Loucy (cell line): ENCODE data around the gene FKBP3.

Experiments
- H2AFZ ChIP-seq: fragments of 200-600 bp; sonication (generic); 2 replicates; pipeline ENCODE4 v1.6.0; 2016; ENCODE audit warnings: antibody characterized with exemption, mild to moderate bottlenecking, low read length, moderate library complexity
- H3F3A ChIP-seq: fragments of 200-600 bp; 2 replicates; pipeline ENCODE4 v1.6.0; 2016; ENCODE audit warnings: antibody characterized with exemption, low read depth, mild to moderate bottlenecking
- H3K27me3 ChIP-seq: fragments of 200-600 bp; sonication (generic); 2 replicates; pipeline ENCODE4 v1.6.1; 2014; ENCODE audit warnings: low read length, mild to moderate bottlenecking; ENCODE audit not compliant: insufficient read depth, poor library complexity, severe bottlenecking
- H3K36me3 ChIP-seq: fragments of 200-600 bp; sonication (generic); 2 replicates; pipeline ENCODE4 v1.6.1; 2016; ENCODE audit warnings: low read length; ENCODE audit not compliant: insufficient read depth
- H3K4me1 ChIP-seq: fragments of 200-600 bp; sonication (generic); 2 replicates; pipeline ENCODE4 v1.5.1; 2014; ENCODE audit warnings: low read length, mild to moderate bottlenecking; ENCODE audit not compliant: insufficient read depth, poor library complexity, severe bottlenecking
- H3K4me2 ChIP-seq: fragments of 200-600 bp; sonication (generic); 2 replicates; pipeline ENCODE4 v1.6.0; 2014; ENCODE audit warnings: antibody characterized with exemption, low read length, low read depth, mild to moderate bottlenecking; ENCODE audit not compliant: poor library complexity, severe bottlenecking
- H3K4me3 ChIP-seq: fragments of 200-600 bp; sonication (generic); 2 replicates; pipeline ENCODE4 v1.5.1; 2014; ENCODE audit warnings: low read length, mild to moderate bottlenecking, mixed read lengths; ENCODE audit not compliant: poor library complexity, severe bottlenecking
- H3K79me2 ChIP-seq: fragments of 200-600 bp; sonication (generic); 2 replicates; pipeline ENCODE4 v1.6.1; 2014; ENCODE audit warnings: low read length; ENCODE audit not compliant: insufficient read depth
- H3K9ac ChIP-seq: fragments of 200-600 bp; sonication (generic); 2 replicates; pipeline ENCODE4 v1.6.0; 2014; ENCODE audit warnings: mild to moderate bottlenecking, low read depth, low read length, moderate library complexity; ENCODE audit not compliant: poor library complexity, severe bottlenecking
- H3K9me2 ChIP-seq: fragments of 200-600 bp; sonication (generic); replicated peaks from 2 replicates; pipeline ENCODE4 v1.6.1; 2016; ENCODE audit warnings: low read depth, low read length, mixed read lengths
- H3K9me3 ChIP-seq: fragments of 200-600 bp; sonication (generic); 2 replicates; pipeline ENCODE4 v1.6.1; 2014; ENCODE audit warnings: mild to moderate bottlenecking, antibody characterized with exemption, low read length, low read depth; ENCODE audit not compliant: insufficient read depth
- H4K20me1 ChIP-seq: fragments of 200-600 bp; sonication (generic); 2 replicates; pipeline ENCODE4 v1.6.0; 2014; ENCODE audit warnings: antibody characterized with exemption, low read length, mild to moderate bottlenecking; ENCODE audit not compliant: insufficient read depth, poor library complexity, severe bottlenecking
- EZH2phosphoT487 ChIP-seq: fragments of 200-600 bp; IDR thresholded peaks from 2 replicates; pipeline ENCODE4 v1.6.1; 2018; ENCODE audit warnings: antibody characterized with exemption, mild to moderate bottlenecking, moderate library complexity, borderline replicate concordance
- TF ChIP-seq, protein P1 (sequence below): fragments of 200-600 bp; sonication (generic); conservative IDR thresholded peaks from 2 replicates; pipeline ENCODE4 v1.5.1; 2014; ENCODE audit warnings: mild to moderate bottlenecking, antibody characterized with exemption, low read length

FKBP3 gene

DNA sequence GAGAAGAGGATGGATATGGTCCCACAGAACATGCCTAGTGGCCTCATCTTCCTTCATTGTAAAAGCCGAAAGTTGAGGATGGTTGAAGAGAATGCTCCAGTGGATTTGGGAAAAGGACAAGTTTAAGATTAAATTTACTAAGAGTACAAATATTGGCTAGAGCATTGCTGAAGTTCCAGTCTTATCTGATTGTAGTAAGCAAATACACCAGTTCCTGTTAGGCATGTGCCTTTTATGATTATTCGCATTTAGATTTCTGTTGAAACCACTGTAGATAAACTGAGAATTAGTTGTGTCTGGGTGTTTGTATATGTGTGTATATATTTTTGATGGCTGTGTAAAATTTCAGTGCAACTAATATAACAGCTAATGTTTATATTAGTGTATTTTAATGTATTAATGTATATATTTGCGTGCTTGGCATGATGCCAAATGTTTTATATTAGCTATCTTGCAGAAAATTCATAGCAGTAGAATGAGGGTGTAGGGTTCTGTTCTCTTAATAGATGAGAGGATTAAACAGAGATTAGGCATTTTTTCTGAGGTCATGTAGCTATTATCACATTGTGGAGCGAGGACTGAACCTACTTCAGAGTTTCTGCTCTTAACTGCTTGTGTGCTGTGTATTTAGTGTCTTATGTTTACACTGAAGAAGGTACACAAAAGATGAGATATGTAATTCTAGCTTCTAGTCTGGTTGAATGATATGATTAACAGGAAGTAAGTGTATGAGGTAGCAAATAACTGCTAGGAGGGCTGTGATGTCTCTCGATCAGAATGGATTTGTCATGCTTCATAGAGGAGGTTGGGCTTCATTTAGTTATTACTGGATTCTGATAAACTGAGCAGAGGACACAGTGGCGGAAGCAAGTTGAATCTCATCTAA is 21.1 kb downstream of the FKBP3 start:
- no peaks in the 10 kb centered on the region for H3K4me1 ChIP-seq
- H3K9me3 ChIP-seq = no peaks in the 10 kb centered on the region
- H3K4me3 ChIP-seq = no peak overlapping the region
- H3K79me2 ChIP-seq = no peaks in the 10 kb centered on the region
- no peak overlapping the region for H2AFZ ChIP-seq
- H3K27me3 ChIP-seq = no peaks in the 10 kb centered on the region
- no peaks in the 10 kb centered on the region for H4K20me1 ChIP-seq
- H3F3A ChIP-seq = no peaks in the 10 kb centered on the region
- H3K4me2 ChIP-seq = no peak overlapping the region
- no peaks in the 10 kb centered on the region for H3K9me2 ChIP-seq
- TF ChIP-seq EZH2phosphoT487 = no peak
- TF ChIP-seq, protein P1, sequence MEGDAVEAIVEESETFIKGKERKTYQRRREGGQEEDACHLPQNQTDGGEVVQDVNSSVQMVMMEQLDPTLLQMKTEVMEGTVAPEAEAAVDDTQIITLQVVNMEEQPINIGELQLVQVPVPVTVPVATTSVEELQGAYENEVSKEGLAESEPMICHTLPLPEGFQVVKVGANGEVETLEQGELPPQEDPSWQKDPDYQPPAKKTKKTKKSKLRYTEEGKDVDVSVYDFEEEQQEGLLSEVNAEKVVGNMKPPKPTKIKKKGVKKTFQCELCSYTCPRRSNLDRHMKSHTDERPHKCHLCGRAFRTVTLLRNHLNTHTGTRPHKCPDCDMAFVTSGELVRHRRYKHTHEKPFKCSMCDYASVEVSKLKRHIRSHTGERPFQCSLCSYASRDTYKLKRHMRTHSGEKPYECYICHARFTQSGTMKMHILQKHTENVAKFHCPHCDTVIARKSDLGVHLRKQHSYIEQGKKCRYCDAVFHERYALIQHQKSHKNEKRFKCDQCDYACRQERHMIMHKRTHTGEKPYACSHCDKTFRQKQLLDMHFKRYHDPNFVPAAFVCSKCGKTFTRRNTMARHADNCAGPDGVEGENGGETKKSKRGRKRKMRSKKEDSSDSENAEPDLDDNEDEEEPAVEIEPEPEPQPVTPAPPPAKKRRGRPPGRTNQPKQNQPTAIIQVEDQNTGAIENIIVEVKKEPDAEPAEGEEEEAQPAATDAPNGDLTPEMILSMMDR = no peak
- H3K36me3 ChIP-seq = peaks cover 91% of the 10 kb centered on the region
- H3K9ac ChIP-seq = no peak overlapping the region

DNA sequence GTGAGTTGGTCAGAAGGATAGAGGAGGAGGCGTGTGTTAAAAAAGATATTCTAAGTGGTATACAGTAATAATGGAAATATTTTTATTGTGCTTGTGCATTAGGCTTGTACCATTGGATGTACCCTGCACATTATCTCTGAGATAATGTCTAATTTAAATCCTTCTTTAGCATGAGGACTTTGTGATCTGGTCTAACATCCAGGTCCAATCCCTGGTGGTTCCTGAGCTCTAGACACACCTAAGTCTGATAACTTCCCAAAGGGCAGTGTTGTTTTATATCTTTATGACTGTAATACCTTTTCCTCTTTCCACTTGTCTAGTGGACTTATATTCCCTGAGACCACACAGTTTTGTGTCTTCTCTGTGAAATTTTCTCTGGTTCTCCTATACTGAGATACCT is 29.7 kb downstream of the FKBP3 start:
- Histone ChIP-seq H2AFZ (no peak overlapping the region), H3K9me3 (no peaks in the 10 kb centered on the region), H3K4me1 (no peaks in the 10 kb centered on the region), H3K36me3 (peaks cover 90% of the 10 kb centered on the region; the same call in 1 of the 2 replicates), H3K4me3 (no peak overlapping the region), H3K9ac (no peak overlapping the region), H3K27me3 (no peaks in the 10 kb centered on the region), H3K4me2 (no peak overlapping the region), H4K20me1 (peaks cover 3% of the 10 kb centered on the region), H3K9me2 (no peaks in the 10 kb centered on the region), H3K79me2 (no peaks in the 10 kb centered on the region), H3F3A (no peaks in the 10 kb centered on the region)
- TF ChIP-seq EZH2phosphoT487 = no peak
- TF ChIP-seq, protein P1 = no peak

DNA sequence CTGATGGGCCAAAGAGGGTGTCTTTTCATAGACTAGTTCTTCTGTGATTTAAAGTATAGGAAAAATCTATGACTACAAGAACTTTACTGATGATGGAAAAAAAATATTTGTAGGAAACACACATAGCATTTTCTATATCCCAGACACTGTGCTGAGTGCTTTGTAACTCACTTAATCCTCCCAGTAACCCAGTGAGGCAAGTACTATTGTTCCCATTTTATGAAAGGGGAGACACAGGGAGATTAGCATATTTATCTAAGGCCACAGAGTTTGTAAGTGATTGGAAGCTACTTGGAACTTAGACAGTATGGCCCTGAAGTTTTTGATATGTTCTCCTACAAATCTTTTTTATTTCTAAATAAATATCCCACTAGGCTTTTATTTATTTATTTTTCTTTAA is 30.5 kb downstream of the FKBP3 start:
- H3K79me2 ChIP-seq = no peaks in the 10 kb centered on the region
- H3K27me3 ChIP-seq = no peaks in the 10 kb centered on the region
- H2AFZ ChIP-seq = no peak overlapping the region
- H3K9me2 ChIP-seq = no peaks in the 10 kb centered on the region
- H3K9ac ChIP-seq = no peak overlapping the region
- H3F3A ChIP-seq = no peaks in the 10 kb centered on the region
- no peaks in the 10 kb centered on the region for H3K9me3 ChIP-seq
- H3K4me1 ChIP-seq = no peaks in the 10 kb centered on the region
- peaks cover 3% of the 10 kb centered on the region for H4K20me1 ChIP-seq
- peaks cover 86% of the 10 kb centered on the region; the same call in 1 of the 2 replicates for H3K36me3 ChIP-seq
- no peak for TF ChIP-seq EZH2phosphoT487
- TF ChIP-seq, protein P1 = no peak
- H3K4me3 ChIP-seq = no peak overlapping the region
- H3K4me2 ChIP-seq = no peak overlapping the region
